Gastroesophageal sphincter (tissue), 4 donors: ENCODE results near the gene PIP5K1C. TPM values are rescaled to one million over a fixed set of nuclear protein-coding genes. Genes with fewer than 3 reads are reported as not detected.
A peak's percentile ranks its signal among the peaks of the same experiment; 100 is the strongest.

Source experiments
- ATAC-seq: fragments of 150-250 bp; one replicate; pipeline ENCODE4 v1.9.1; 2016; ENCODE audit warnings: mild to moderate bottlenecking, moderate library complexity
- H3K27ac ChIP-seq, 4 donors: fragments of 200-600 bp; sonication (generic) in 3 of 4; 1 replicate in 3 of 4; 2 replicates in 1 of 4; pipeline ENCODE4 v1.5.1; 2016 to 2019
- H3K27me3 ChIP-seq: fragments of 200-600 bp; sonication (generic); one replicate; pipeline ENCODE4 v1.5.1; 2019
- H3K36me3 ChIP-seq, 2 donors: fragments of 200-600 bp; sonication (generic); one replicate each; pipeline ENCODE4 v1.5.1; 2019; ENCODE audit warnings: control low read depth in 1 of 2
- H3K4me1 ChIP-seq, 3 donors: fragments of 200-600 bp; sonication (generic); 1 replicate in 2 of 3; 2 replicates in 1 of 3; pipeline ENCODE4 v1.5.1; 2016 to 2019; ENCODE audit warnings: control low read depth in 2 of 3
- H3K4me3 ChIP-seq, 2 donors: fragments of 200-600 bp; sonication (generic); one replicate each; pipeline ENCODE4 v1.5.1; 2019; ENCODE audit warnings: mild to moderate bottlenecking in 1 of 2, moderate library complexity in 1 of 2
- H3K9me3 ChIP-seq, 3 donors: fragments of 200-600 bp; sonication (generic); one replicate each; pipeline ENCODE4 v1.5.1; 2017 to 2019; ENCODE audit warnings: control low read depth in 2 of 3
- EP300 ChIP-seq: sonication (generic); formaldehyde crosslinking; IDR thresholded peaks from one replicate; pipeline ENCODE4 v1.6.1; 2017; ENCODE audit warnings: antibody characterized with exemption, mild to moderate bottlenecking
- POLR2A ChIP-seq, 2 donors: fragments of 450-650 bp; IDR thresholded peaks; one replicate each; pipeline ENCODE4 v1.6.1; 2017; ENCODE audit warnings: antibody characterized with exemption in 2 of 2, mild to moderate bottlenecking in 2 of 2, moderate library complexity in 1 of 2
- POLR2AphosphoS5 ChIP-seq: sonication (generic); formaldehyde crosslinking; IDR thresholded peaks from one replicate; pipeline ENCODE4 v1.6.1; 2017; ENCODE audit warnings: antibody characterized with exemption
- WGBS, 2 donors: methylation state at CpG; one replicate each; pipeline ENCODE4 v1.1.5; 2018; ENCODE audit warnings: low coverage in 1 of 2; 5-methylcytosine and 5-hydroxymethylcytosine counted together
- total RNA-seq, 4 donors: library from RNA; depleted of rRNA; stranded (reverse); fragments of >200 nt; gene quantifications; one replicate each; pipeline ENCODE4 v1.1.0, GENCODE V29; 2016
- TF ChIP-seq, protein P1 (sequence below), 4 experiments: fragments of 200-600 bp in 2 of 4; fragments of 450-650 bp in 2 of 4; sonication (generic) in 1 of 4; IDR thresholded peaks; one replicate each; pipeline ENCODE4 v1.5.1; 2017 to 2019; ENCODE audit warnings: antibody characterized with exemption in 4 of 4, mild to moderate bottlenecking in 2 of 4, moderate library complexity in 2 of 4

Gene PIP5K1C
- total RNA-seq, 4 donors from 2014 or later, result 50.8 to 165 (median 61.5) TPM

DNA sequence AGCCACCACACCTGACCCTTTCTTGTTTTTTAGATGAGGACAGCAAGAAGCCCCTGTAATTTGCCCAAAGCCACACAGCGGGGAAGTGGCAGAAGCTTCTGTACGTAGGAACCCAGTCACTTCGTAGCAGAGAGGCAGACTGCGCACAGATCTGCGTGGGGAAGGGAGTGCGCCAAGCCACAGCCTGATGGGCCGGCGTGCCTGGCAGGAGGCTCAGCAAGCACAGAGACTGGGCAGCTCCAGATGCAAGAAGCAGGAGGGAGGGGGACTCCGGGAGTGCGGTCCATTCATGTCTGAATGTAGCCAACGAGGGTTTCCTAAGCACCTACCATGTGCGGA, 7.6 kb upstream of the PIP5K1C start:
- 100% methylated on average over 2 of the region's 12 CpGs; no CpG with 5 or more reads in 1 of the 2 donors for WGBS, 2 donors
- Histone ChIP-seq H3K27me3 (no peaks in the 10 kb centered on the region), H3K9me3 (no peaks in the 10 kb centered on the region), H3K36me3 (no peaks in the 10 kb centered on the region), H3K27ac (no peak overlapping the region), H3K4me1 (peaks cover 0 to 6% (median 0%) of the 10 kb centered on the region in 3 donors), H3K4me3 (no peak overlapping the region)
- ATAC-seq, result no peak
- TF ChIP-seq POLR2A (IDR thresholded peaks at IDR 0.05) (no peak), EP300 (no peak), POLR2AphosphoS5 (no peak)
- TF ChIP-seq, protein P1, sequence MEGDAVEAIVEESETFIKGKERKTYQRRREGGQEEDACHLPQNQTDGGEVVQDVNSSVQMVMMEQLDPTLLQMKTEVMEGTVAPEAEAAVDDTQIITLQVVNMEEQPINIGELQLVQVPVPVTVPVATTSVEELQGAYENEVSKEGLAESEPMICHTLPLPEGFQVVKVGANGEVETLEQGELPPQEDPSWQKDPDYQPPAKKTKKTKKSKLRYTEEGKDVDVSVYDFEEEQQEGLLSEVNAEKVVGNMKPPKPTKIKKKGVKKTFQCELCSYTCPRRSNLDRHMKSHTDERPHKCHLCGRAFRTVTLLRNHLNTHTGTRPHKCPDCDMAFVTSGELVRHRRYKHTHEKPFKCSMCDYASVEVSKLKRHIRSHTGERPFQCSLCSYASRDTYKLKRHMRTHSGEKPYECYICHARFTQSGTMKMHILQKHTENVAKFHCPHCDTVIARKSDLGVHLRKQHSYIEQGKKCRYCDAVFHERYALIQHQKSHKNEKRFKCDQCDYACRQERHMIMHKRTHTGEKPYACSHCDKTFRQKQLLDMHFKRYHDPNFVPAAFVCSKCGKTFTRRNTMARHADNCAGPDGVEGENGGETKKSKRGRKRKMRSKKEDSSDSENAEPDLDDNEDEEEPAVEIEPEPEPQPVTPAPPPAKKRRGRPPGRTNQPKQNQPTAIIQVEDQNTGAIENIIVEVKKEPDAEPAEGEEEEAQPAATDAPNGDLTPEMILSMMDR (IDR thresholded peaks at IDR 0.05), result no peak

DNA sequence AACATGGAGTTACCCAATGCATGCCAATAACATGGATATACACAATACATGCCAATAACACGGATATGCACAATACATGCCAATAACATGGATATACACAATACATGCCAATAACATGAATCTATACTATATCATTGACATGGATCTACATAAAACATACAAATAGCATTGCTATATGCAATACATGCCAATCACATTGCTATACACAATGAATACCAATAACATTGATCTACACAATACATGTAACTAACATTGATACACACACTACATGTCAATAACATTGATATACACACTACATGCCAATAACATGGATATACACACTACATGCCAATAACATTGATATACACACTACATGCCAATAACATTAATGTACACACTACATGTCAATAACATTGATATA, 932 bp upstream of the PIP5K1C start:
- TF ChIP-seq, protein P1 (IDR thresholded peaks at IDR 0.05), result no peak
- no peak for TF ChIP-seq POLR2A (IDR thresholded peaks at IDR 0.05)
- no peak for TF ChIP-seq POLR2AphosphoS5
- TF ChIP-seq EP300, result no peak
- Histone ChIP-seq H3K9me3 (no peaks in the 10 kb centered on the region), H3K36me3 (peaks cover 0 to under 1% of the 10 kb centered on the region in 2 donors), H3K4me3 (no peak overlapping the region), H3K27ac (no peak overlapping the region), H3K27me3 (no peaks in the 10 kb centered on the region), H3K4me1 (peaks cover 0 to 36% (median 11%) of the 10 kb centered on the region in 3 donors)
- ATAC-seq, result no peak
- 5 to 8% methylated on average over 1 of the region's 1 CpG for WGBS, 2 donors

DNA sequence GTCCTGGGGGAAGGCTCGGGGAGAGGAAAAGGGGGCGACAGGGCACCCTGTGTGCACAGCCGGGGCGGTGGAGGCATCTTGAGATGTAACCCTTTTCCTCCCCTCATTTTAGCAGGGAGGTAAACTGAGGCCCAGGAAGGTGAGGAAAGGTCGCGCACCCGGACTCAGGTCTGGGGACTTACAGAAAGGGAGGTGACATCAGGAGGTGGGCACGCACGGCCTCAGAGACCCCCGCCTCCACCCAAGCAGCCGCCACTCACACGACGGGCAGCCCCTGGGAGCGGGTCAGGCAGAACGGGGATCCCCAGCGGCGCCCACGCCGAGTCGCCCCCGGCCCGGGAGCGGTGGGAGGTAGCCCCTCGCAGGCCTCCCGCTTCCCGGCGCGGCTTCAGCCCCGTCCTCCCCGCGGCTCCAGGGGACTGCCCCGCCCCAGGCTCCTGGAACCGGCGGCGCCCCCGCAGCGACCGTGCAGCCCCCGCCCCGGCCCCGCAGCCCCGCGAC, 477 bp downstream of the PIP5K1C start:
- Histone ChIP-seq H3K4me3 (peak overlapping the region; percentile 50 to 97), H3K27ac (peak overlapping the region; percentile 72 to 98 (median 92)), H3K36me3 (peaks cover 0 to 12% of the 10 kb centered on the region in 2 donors), H3K27me3 (no peaks in the 10 kb centered on the region), H3K9me3 (no peaks in the 10 kb centered on the region), H3K4me1 (peaks cover 0 to 48% (median 11%) of the 10 kb centered on the region in 3 donors)
- peak; percentile 3 for ATAC-seq
- 0% methylated on average over 5 of the region's 43 CpGs; no CpG with 5 or more reads in 1 of the 2 donors for WGBS, 2 donors
- TF ChIP-seq, protein P1 (IDR thresholded peaks at IDR 0.05), result no peak
- no peak for TF ChIP-seq POLR2AphosphoS5
- TF ChIP-seq POLR2A (IDR thresholded peaks at IDR 0.05), result no peak
- TF ChIP-seq EP300, result no peak

DNA sequence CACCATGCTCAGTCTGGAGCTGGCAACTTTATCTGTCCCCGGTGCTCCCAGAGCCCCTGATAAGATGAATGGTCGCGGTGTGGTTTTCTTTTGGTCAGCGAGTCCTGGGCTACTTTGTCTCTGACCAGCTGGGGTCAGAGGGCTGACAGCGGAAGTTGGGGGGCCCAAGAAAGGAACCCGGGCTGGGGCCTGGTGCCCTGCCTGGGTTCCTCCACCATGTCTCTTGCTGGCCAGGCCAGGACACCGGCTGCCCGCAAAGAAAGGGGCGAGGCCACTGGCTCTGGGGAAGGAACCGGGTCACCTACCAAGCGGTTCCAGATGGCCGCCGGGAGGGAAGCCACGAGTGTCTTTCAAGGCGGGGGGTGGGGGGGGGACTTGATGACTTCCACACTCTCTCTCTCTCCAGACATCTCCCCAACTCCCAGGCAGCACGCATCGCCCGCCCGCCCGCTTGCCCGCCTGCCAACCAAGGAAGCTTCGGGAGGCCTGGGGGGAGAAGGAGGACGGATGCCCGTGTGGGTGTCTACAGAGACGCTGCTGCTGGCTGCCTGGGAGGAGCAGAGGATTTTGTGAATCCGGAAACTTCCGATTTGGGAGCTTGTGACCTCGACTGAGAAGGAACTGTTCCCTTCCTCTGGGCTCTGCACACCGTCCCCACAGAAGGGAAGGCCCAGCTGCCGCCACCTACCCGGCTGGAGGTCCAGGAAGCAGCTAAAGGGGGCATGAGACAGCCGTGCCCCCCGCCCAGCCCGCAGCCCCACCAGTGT, 1.1 kb downstream of the PIP5K1C start:
- peak overlapping the region; percentile 50 to 97 for H3K4me3 ChIP-seq
- H3K36me3 ChIP-seq, result peaks cover 0 to 14% of the 10 kb centered on the region in 2 donors
- peaks cover 0 to 54% (median 15%) of the 10 kb centered on the region in 3 donors for H3K4me1 ChIP-seq
- no peaks in the 10 kb centered on the region for H3K27me3 ChIP-seq
- WGBS, 2 donors, result 0% methylated on average over 6 of the region's 34 CpGs; no CpG with 5 or more reads in 1 of the 2 donors
- peak; percentile 54 for ATAC-seq
- H3K9me3 ChIP-seq, result no peaks in the 10 kb centered on the region
- peak; percentile 48 for TF ChIP-seq POLR2AphosphoS5
- TF ChIP-seq EP300, result no peak
- TF ChIP-seq, protein P1 (IDR thresholded peaks at IDR 0.05), result no peak
- TF ChIP-seq POLR2A (IDR thresholded peaks at IDR 0.05), result peak; percentile 45 to 48
- peak overlapping the region; percentile 72 to 98 (median 92) for H3K27ac ChIP-seq
